GM12892 (cell line): ENCODE measurements around the gene TSR3.

Experiments
- DNase-seq: peaks from one replicate; pipeline ENCODE4 v3.0.0; 2011; ENCODE audit not compliant: insufficient read length
- FAIRE-seq: peaks from 2 replicates; lab custom pipeline; 2011; peaks lifted over from hg19 to GRCh38; lab: Jason Lieb, UNC
- POLR2A ChIP-seq: IDR thresholded peaks from 2 replicates; pipeline ENCODE4 v1.6.1; 2011; ENCODE audit warnings: low read depth, low read length, control low read depth
- POLR2AphosphoS5 ChIP-seq: IDR thresholded peaks from 2 replicates; pipeline ENCODE4 v1.6.1; 2011; ENCODE audit warnings: low read depth, low read length, control low read depth
- TAF1 ChIP-seq: IDR thresholded peaks from 2 replicates; pipeline ENCODE4 v1.6.1; 2011; ENCODE audit warnings: low read depth, mild to moderate bottlenecking, control low read depth, low read length, borderline replicate concordance

The TSR3 gene

GRCh38 chr16:1323296-1324239 is 28.1 kb downstream of the TSR3 start:
- FAIRE-seq (no peak), DNase-seq (no peak)

GRCh38 chr16:1322407-1322806 is 29.3 kb downstream of the TSR3 start:
- no peak for DNase-seq
- no peak for FAIRE-seq
- TF ChIP-seq TAF1 (no peak), POLR2AphosphoS5 (no peak), POLR2A (no peak)

More at GRCh38 chr16:1323296-1324239, 28.1 kb downstream of the TSR3 start:
- TF ChIP-seq TAF1, result no peak
- TF ChIP-seq POLR2A, result no peak
- no peak; the same call in 1 of the 2 replicates for TF ChIP-seq POLR2AphosphoS5

GRCh38 chr16:1320658-1321240 is 30.9 kb downstream of the TSR3 start:
- no peak for FAIRE-seq
- DNase-seq, result no peak
- TF ChIP-seq POLR2A (no peak), TAF1 (no peak), POLR2AphosphoS5 (peak; percentile 32; the same call in 1 of the 2 replicates)

GRCh38 chr16:1320097-1320496 is 31.6 kb downstream of the TSR3 start:
- no peak for FAIRE-seq
- no peak for DNase-seq
- TF ChIP-seq POLR2A, result no peak
- TF ChIP-seq TAF1, result no peak
- no peak for TF ChIP-seq POLR2AphosphoS5

GRCh38 chr16:1319041-1319440 is 32.6 kb downstream of the TSR3 start:
- no peak; the same call in 1 of the 2 replicates for TF ChIP-seq POLR2A
- no peak for TF ChIP-seq TAF1
- peak; percentile 41; the same call in 1 of the 2 replicates for TF ChIP-seq POLR2AphosphoS5
- no peak for DNase-seq
- FAIRE-seq, result no peak

- DNase-seq, result no peak
- no peak for FAIRE-seq
- TF ChIP-seq POLR2AphosphoS5, result peak; percentile 50; the same call in 1 of the 2 replicates
- no peak for TF ChIP-seq POLR2A
- TF ChIP-seq TAF1, result no peak
These were observed 33.5 kb downstream of the TSR3 start for GRCh38 chr16:1318268-1318545.

- FAIRE-seq, result no peak
- TF ChIP-seq POLR2AphosphoS5 (no peak; the same call in 1 of the 2 replicates), POLR2A (no peak), TAF1 (no peak)
- DNase-seq, result no peak
These were observed 34.0 kb downstream of the TSR3 start for GRCh38 chr16:1317479-1318267.

GRCh38 chr16:1316033-1316405 is 35.7 kb downstream of the TSR3 start:
- FAIRE-seq (no peak), DNase-seq (no peak)
- TF ChIP-seq POLR2A, result no peak
- no peak for TF ChIP-seq TAF1
- TF ChIP-seq POLR2AphosphoS5, result no peak; the same call in 1 of the 2 replicates

GRCh38 chr16:1315081-1316032 is 36.3 kb downstream of the TSR3 start:
- DNase-seq, result no peak
- FAIRE-seq, result no peak
- TF ChIP-seq POLR2AphosphoS5 (no peak; the same call in 1 of the 2 replicates), TAF1 (no peak), POLR2A (no peak)

GRCh38 chr16:1314399-1315068 is 37.1 kb downstream of the TSR3 start:
- no peak for DNase-seq
- TF ChIP-seq POLR2AphosphoS5 (no peak; the same call in 1 of the 2 replicates), TAF1 (no peak), POLR2A (no peak; the same call in 1 of the 2 replicates)
- no peak for FAIRE-seq

- TF ChIP-seq POLR2A, result no peak
- TF ChIP-seq TAF1, result no peak
- TF ChIP-seq POLR2AphosphoS5, result no peak
- DNase-seq, result no peak
- FAIRE-seq, result no peak
These were observed 37.8 kb downstream of the TSR3 start for GRCh38 chr16:1313721-1314369.
